GM12892 (cell line): ENCODE measurements around the gene YJU2.
"Not testable (repeated sequence)": the region's sequence is repeated elsewhere in the genome, so short reads cannot be mapped to it uniquely, and the experiment has no call there.

ENCODE experiments used
- DNase-seq: peaks from one replicate; pipeline ENCODE4 v3.0.0; 2011; ENCODE audit not compliant: insufficient read length
- FAIRE-seq: peaks from 2 replicates; lab custom pipeline; 2011; peaks lifted over from hg19 to GRCh38; lab: Jason Lieb, UNC
- POLR2A ChIP-seq: IDR thresholded peaks from 2 replicates; pipeline ENCODE4 v1.6.1; 2011; ENCODE audit warnings: low read depth, low read length, control low read depth
- POLR2AphosphoS5 ChIP-seq: IDR thresholded peaks from 2 replicates; pipeline ENCODE4 v1.6.1; 2011; ENCODE audit warnings: low read depth, low read length, control low read depth
- TAF1 ChIP-seq: IDR thresholded peaks from 2 replicates; pipeline ENCODE4 v1.6.1; 2011; ENCODE audit warnings: low read depth, mild to moderate bottlenecking, control low read depth, low read length, borderline replicate concordance

YJU2 gene

GRCh38 chr19:4210166-4210731 lies 36.6 kb upstream of the YJU2 start:
- DNase-seq (no peak), FAIRE-seq (no peak)
- no peak for TF ChIP-seq POLR2AphosphoS5
- TF ChIP-seq TAF1, result no peak
- no peak for TF ChIP-seq POLR2A

GRCh38 chr19:4213116-4213515 lies 33.8 kb upstream of the YJU2 start:
- DNase-seq, result no peak
- FAIRE-seq, result no peak
- TF ChIP-seq POLR2A (no peak), POLR2AphosphoS5 (no peak), TAF1 (no peak)

- DNase-seq (no peak), FAIRE-seq (no peak)
- TF ChIP-seq POLR2A (no peak), TAF1 (no peak), POLR2AphosphoS5 (no peak)
Measured at GRCh38 chr19:4215807-4216206, 31.1 kb upstream of the YJU2 start.

GRCh38 chr19:4216846-4217245 lies 30.0 kb upstream of the YJU2 start:
- TF ChIP-seq POLR2A, result no peak
- TF ChIP-seq TAF1, result no peak
- DNase-seq (no peak), FAIRE-seq (no peak)

GRCh38 chr19:4217429-4218264 lies 29.2 kb upstream of the YJU2 start:
- no peak for FAIRE-seq
- DNase-seq, result no peak
- TF ChIP-seq TAF1, result no peak
- TF ChIP-seq POLR2AphosphoS5, result no peak
- no peak for TF ChIP-seq POLR2A

GRCh38 chr19:4218523-4218922 lies 28.4 kb upstream of the YJU2 start:
- not testable (repeated sequence) for FAIRE-seq

GRCh38 chr19:4220188-4220587 lies 26.7 kb upstream of the YJU2 start:
- FAIRE-seq (no peak), DNase-seq (no peak)
- TF ChIP-seq TAF1 (no peak), POLR2AphosphoS5 (no peak), POLR2A (no peak)

More at GRCh38 chr19:4218523-4218922, 28.4 kb upstream of the YJU2 start:
- not testable (repeated sequence) for DNase-seq

GRCh38 chr19:4224470-4224869 lies 22.4 kb upstream of the YJU2 start:
- TF ChIP-seq TAF1, result no peak
- no peak for TF ChIP-seq POLR2A
- DNase-seq (no peak), FAIRE-seq (no peak)

GRCh38 chr19:4225885-4226284 lies 21.0 kb upstream of the YJU2 start:
- FAIRE-seq (no peak), DNase-seq (no peak)
- TF ChIP-seq TAF1 (no peak), POLR2AphosphoS5 (no peak), POLR2A (no peak)

GRCh38 chr19:4227771-4228170 lies 19.1 kb upstream of the YJU2 start:
- DNase-seq (no peak), FAIRE-seq (no peak)
- TF ChIP-seq POLR2AphosphoS5, result no peak
- TF ChIP-seq TAF1, result no peak
- no peak for TF ChIP-seq POLR2A

GRCh38 chr19:4228765-4229178 lies 18.1 kb upstream of the YJU2 start:
- no peak for FAIRE-seq
- TF ChIP-seq POLR2A (no peak), TAF1 (no peak), POLR2AphosphoS5 (no peak)
- DNase-seq, result no peak
